ENCODE results near the gene RFX1.

GRCh38 chr19:14012378-14012915 lies 6.3 kb upstream of the RFX1 start:
- TF ChIP-seq EZH2 (IDR thresholded peaks at IDR 0.05; ENCODE audit: insufficient read depth, poor library complexity, severe bottlenecking): no peak
- no peak for TF ChIP-seq EZH2phosphoT487 (IDR thresholded peaks at IDR 0.05; ENCODE audit: insufficient read depth, low read depth)

Measured in GM23248 (cell line).